ENCODE measurements around the gene C1orf116.
"Not testable (repeated sequence)": the region's sequence is repeated elsewhere in the genome, so short reads cannot be mapped to it uniquely, and the experiment has no call there.

The C1orf116 gene

GRCh38 chr1:207049974-207050391 lies 17.4 kb upstream of the C1orf116 start:
- Histone ChIP-seq H3K4me3 (ENCODE audit: low read length) (peak overlapping the region; percentile 95; the same call in 1 of the 2 replicates), H3K27me3 (ENCODE audit: control insufficient read depth, insufficient read depth, low read length) (no peaks in the 10 kb centered on the region), H3K9me3 (ENCODE audit: control insufficient read depth, insufficient read depth, low read length) (no peaks in the 10 kb centered on the region), H3K27ac (ENCODE audit: low read length) (no peak overlapping the region), H3K4me1 (ENCODE audit: control insufficient read depth, insufficient read depth, low read length) (no peaks in the 10 kb centered on the region), H3K36me3 (ENCODE audit: control insufficient read depth, insufficient read depth, low read length) (peaks cover 10% of the 10 kb centered on the region; the same call in 1 of the 2 replicates)
- no peak for DNase-seq (ENCODE audit: low read depth, low spot score)
- WGBS (ENCODE audit: insufficient coverage, insufficient read length), result no CpG with 5 or more reads among the region's 6 CpGs

GRCh38 chr1:207049514-207049913 lies 17.0 kb upstream of the C1orf116 start:
- no peak for DNase-seq (ENCODE audit: low read depth, low spot score)
- Histone ChIP-seq H3K36me3 (ENCODE audit: control insufficient read depth, insufficient read depth, low read length) (peaks cover 10% of the 10 kb centered on the region; the same call in 1 of the 2 replicates), H3K9me3 (ENCODE audit: control insufficient read depth, insufficient read depth, low read length) (no peaks in the 10 kb centered on the region), H3K4me1 (ENCODE audit: control insufficient read depth, insufficient read depth, low read length) (no peaks in the 10 kb centered on the region), H3K4me3 (ENCODE audit: low read length) (no peak overlapping the region), H3K27ac (ENCODE audit: low read length) (no peak overlapping the region), H3K27me3 (ENCODE audit: control insufficient read depth, insufficient read depth, low read length) (no peaks in the 10 kb centered on the region)
- WGBS (ENCODE audit: insufficient coverage, insufficient read length), result no CpG with 5 or more reads among the region's 8 CpGs

GRCh38 chr1:207049054-207049453 lies 16.5 kb upstream of the C1orf116 start:
- DNase-seq (ENCODE audit: low read depth, low spot score), result no peak
- Histone ChIP-seq H3K27ac (ENCODE audit: low read length) (no peak overlapping the region), H3K4me1 (ENCODE audit: control insufficient read depth, insufficient read depth, low read length) (no peaks in the 10 kb centered on the region), H3K27me3 (ENCODE audit: control insufficient read depth, insufficient read depth, low read length) (no peaks in the 10 kb centered on the region), H3K36me3 (ENCODE audit: control insufficient read depth, insufficient read depth, low read length) (peaks cover 10% of the 10 kb centered on the region; the same call in 1 of the 2 replicates), H3K4me3 (ENCODE audit: low read length) (no peak overlapping the region), H3K9me3 (ENCODE audit: control insufficient read depth, insufficient read depth, low read length) (no peaks in the 10 kb centered on the region)
- WGBS (ENCODE audit: insufficient coverage, insufficient read length), result no CpG with 5 or more reads among the region's 4 CpGs

DNA sequence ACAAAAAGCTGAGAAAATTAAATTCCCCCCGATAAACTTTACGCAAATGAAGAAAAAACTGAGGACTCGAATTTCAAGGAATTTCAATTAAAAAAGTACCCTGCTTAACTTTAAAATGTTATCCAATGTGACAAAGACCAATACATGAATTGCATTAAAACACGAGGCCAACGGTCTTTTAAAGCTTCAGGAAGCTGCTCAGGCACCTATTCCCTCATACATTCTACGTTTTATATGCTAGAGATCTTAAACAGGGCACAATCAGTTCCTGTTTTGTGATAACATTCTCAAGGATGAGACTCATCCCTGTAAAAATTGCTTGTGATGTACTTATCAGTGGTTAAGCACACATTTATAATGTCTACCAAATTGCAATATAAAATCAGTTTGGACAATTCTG lies 15.5 kb upstream of the C1orf116 start:
- peaks cover 10% of the 10 kb centered on the region; the same call in 1 of the 2 replicates for H3K36me3 ChIP-seq (ENCODE audit: control insufficient read depth, insufficient read depth, low read length)
- no peaks in the 10 kb centered on the region for H3K4me1 ChIP-seq (ENCODE audit: control insufficient read depth, insufficient read depth, low read length)
- H3K9me3 ChIP-seq (ENCODE audit: control insufficient read depth, insufficient read depth, low read length), result no peaks in the 10 kb centered on the region
- WGBS (ENCODE audit: insufficient coverage, insufficient read length), result no CpG with 5 or more reads among the region's 6 CpGs
- DNase-seq (ENCODE audit: low read depth, low spot score), result no peak
- H3K27me3 ChIP-seq (ENCODE audit: control insufficient read depth, insufficient read depth, low read length), result no peaks in the 10 kb centered on the region
- H3K27ac ChIP-seq (ENCODE audit: low read length), result no peak overlapping the region
- H3K4me3 ChIP-seq (ENCODE audit: low read length), result no peak overlapping the region

DNA sequence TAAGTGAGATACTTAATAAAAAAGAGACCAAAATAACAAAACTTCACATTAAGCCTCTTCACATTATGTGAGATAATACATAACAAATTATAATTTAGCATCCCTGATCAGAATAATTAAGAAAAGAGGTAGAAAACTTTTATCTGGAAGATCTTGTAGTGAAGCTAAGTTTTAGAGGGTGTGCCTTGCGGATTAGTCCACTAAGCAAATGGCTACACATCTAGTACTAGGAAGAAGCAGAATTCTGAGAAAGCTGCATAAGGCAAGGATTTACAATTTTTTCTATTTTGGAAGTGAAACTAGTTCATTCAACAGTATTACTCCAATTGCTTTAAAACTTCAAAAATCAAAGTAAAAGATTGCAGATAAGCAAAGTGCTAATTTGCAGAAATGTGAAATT lies 14.9 kb upstream of the C1orf116 start:
- H3K27ac ChIP-seq (ENCODE audit: low read length), result no peak overlapping the region
- no CpG with 5 or more reads among the region's 1 CpG for WGBS (ENCODE audit: insufficient coverage, insufficient read length)
- H3K27me3 ChIP-seq (ENCODE audit: control insufficient read depth, insufficient read depth, low read length), result no peaks in the 10 kb centered on the region
- H3K9me3 ChIP-seq (ENCODE audit: control insufficient read depth, insufficient read depth, low read length), result no peaks in the 10 kb centered on the region
- no peak overlapping the region for H3K4me3 ChIP-seq (ENCODE audit: low read length)
- DNase-seq (ENCODE audit: low read depth, low spot score), result no peak
- peaks cover 10% of the 10 kb centered on the region; the same call in 1 of the 2 replicates for H3K36me3 ChIP-seq (ENCODE audit: control insufficient read depth, insufficient read depth, low read length)
- H3K4me1 ChIP-seq (ENCODE audit: control insufficient read depth, insufficient read depth, low read length), result no peaks in the 10 kb centered on the region

DNA sequence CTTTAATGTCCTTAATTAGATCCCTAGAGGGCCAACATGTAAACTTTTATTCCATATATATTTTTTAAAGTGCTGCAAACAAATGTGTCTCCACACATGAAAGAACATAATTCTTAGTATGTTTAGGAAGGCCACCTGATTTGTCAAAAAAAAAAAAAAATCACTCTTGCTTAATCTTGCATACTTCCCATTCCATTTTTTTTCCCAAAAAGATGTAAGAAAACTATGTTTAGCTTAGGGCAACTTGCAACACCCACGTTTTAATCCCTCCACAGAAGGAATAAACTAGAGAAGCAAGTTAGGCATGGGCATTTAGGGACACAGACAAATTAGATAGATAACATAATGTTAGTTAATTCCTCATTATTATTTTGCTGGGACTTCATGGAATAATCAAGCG lies 12.9 kb upstream of the C1orf116 start:
- Histone ChIP-seq H3K36me3 (ENCODE audit: control insufficient read depth, insufficient read depth, low read length) (peaks cover 10% of the 10 kb centered on the region; the same call in 1 of the 2 replicates), H3K4me1 (ENCODE audit: control insufficient read depth, insufficient read depth, low read length) (no peaks in the 10 kb centered on the region), H3K4me3 (ENCODE audit: low read length) (no peak overlapping the region), H3K27ac (ENCODE audit: low read length) (no peak overlapping the region), H3K9me3 (ENCODE audit: control insufficient read depth, insufficient read depth, low read length) (no peaks in the 10 kb centered on the region), H3K27me3 (ENCODE audit: control insufficient read depth, insufficient read depth, low read length) (no peaks in the 10 kb centered on the region)
- no peak for DNase-seq (ENCODE audit: low read depth, low spot score)
- WGBS (ENCODE audit: insufficient coverage, insufficient read length), result no CpG with 5 or more reads among the region's 2 CpGs

- WGBS (ENCODE audit: insufficient coverage, insufficient read length), result no CpG with 5 or more reads among the region's 2 CpGs
- H3K27ac ChIP-seq (ENCODE audit: low read length); H3K27me3 ChIP-seq (ENCODE audit: control insufficient read depth, insufficient read depth, low read length); H3K4me1 ChIP-seq (ENCODE audit: control insufficient read depth, insufficient read depth, low read length); H3K4me3 ChIP-seq (ENCODE audit: low read length); DNase-seq (ENCODE audit: low read depth, low spot score); H3K36me3 ChIP-seq (ENCODE audit: control insufficient read depth, insufficient read depth, low read length); H3K9me3 ChIP-seq (ENCODE audit: control insufficient read depth, insufficient read depth, low read length): not testable (repeated sequence)
Observed at GRCh38 chr1:207041397-207041796, 8.8 kb upstream of the C1orf116 start.

- H3K27ac ChIP-seq (ENCODE audit: low read length), result no peak overlapping the region
- no CpG with 5 or more reads among the region's 3 CpGs for WGBS (ENCODE audit: insufficient coverage, insufficient read length)
- no peak overlapping the region for H3K4me3 ChIP-seq (ENCODE audit: low read length)
- H3K9me3 ChIP-seq (ENCODE audit: control insufficient read depth, insufficient read depth, low read length), result no peaks in the 10 kb centered on the region
- no peaks in the 10 kb centered on the region for H3K4me1 ChIP-seq (ENCODE audit: control insufficient read depth, insufficient read depth, low read length)
- no peaks in the 10 kb centered on the region for H3K36me3 ChIP-seq (ENCODE audit: control insufficient read depth, insufficient read depth, low read length)
- DNase-seq (ENCODE audit: low read depth, low spot score), result no peak
- no peaks in the 10 kb centered on the region for H3K27me3 ChIP-seq (ENCODE audit: control insufficient read depth, insufficient read depth, low read length)
Observed at GRCh38 chr1:207040181-207040533, 7.6 kb upstream of the C1orf116 start.

DNA sequence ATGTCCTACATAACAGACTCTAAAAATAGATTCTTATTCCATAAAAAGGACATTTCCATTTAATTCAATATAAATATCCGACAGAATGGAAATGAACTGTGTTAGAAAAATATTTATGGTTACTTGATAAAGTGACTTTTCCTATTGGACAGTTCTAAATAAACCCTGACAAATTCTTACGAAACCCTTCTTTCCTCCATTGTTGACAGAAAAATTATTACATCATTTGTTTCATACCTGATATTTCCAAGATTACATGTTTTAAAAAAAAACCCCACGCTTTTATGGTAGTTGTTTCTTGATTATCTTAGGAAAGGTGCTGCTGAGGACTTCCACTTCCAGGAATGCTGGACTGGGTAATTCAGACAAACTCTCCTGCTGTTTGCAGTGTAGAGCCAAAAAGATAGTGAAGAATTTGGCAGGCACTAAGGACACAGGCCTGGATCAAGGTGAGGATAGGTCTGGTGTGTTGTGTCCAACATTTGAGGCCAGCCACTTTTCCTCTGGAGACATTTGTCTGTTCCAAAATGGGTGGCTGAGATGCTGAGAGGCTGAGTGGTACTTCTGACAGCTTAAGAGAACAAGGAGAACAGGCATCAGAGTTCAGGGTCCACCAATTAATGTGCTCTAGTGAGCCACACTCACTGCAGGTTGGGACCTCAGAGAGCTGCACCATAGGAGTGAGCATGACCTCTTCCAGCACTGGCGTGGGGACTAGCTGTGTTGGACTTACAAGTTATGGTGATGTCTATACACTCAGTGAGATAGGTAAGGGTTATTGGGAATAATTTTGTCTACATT lies 7.0 kb upstream of the C1orf116 start:
- WGBS (ENCODE audit: insufficient coverage, insufficient read length), result no CpG with 5 or more reads among the region's 4 CpGs
- H3K27ac ChIP-seq (ENCODE audit: low read length), result no peak overlapping the region
- H3K4me1 ChIP-seq (ENCODE audit: control insufficient read depth, insufficient read depth, low read length), result no peaks in the 10 kb centered on the region
- H3K36me3 ChIP-seq (ENCODE audit: control insufficient read depth, insufficient read depth, low read length), result no peaks in the 10 kb centered on the region
- no peak overlapping the region for H3K4me3 ChIP-seq (ENCODE audit: low read length)
- no peak for DNase-seq (ENCODE audit: low read depth, low spot score)
- H3K27me3 ChIP-seq (ENCODE audit: control insufficient read depth, insufficient read depth, low read length), result no peaks in the 10 kb centered on the region
- H3K9me3 ChIP-seq (ENCODE audit: control insufficient read depth, insufficient read depth, low read length), result no peaks in the 10 kb centered on the region

GRCh38 chr1:207036865-207037264 lies 4.3 kb upstream of the C1orf116 start:
- Histone ChIP-seq H3K4me1 (ENCODE audit: control insufficient read depth, insufficient read depth, low read length) (no peaks in the 10 kb centered on the region; the same call in 1 of the 2 replicates), H3K27me3 (ENCODE audit: control insufficient read depth, insufficient read depth, low read length) (no peaks in the 10 kb centered on the region), H3K27ac (ENCODE audit: low read length) (no peak overlapping the region), H3K36me3 (ENCODE audit: control insufficient read depth, insufficient read depth, low read length) (no peaks in the 10 kb centered on the region), H3K9me3 (ENCODE audit: control insufficient read depth, insufficient read depth, low read length) (no peaks in the 10 kb centered on the region), H3K4me3 (ENCODE audit: low read length) (no peak overlapping the region)
- DNase-seq (ENCODE audit: low read depth, low spot score), result no peak
- no CpG with 5 or more reads among the region's 1 CpG for WGBS (ENCODE audit: insufficient coverage, insufficient read length)
